ENCODE data around the gene SEC16A.

Gene SEC16A

DNA sequence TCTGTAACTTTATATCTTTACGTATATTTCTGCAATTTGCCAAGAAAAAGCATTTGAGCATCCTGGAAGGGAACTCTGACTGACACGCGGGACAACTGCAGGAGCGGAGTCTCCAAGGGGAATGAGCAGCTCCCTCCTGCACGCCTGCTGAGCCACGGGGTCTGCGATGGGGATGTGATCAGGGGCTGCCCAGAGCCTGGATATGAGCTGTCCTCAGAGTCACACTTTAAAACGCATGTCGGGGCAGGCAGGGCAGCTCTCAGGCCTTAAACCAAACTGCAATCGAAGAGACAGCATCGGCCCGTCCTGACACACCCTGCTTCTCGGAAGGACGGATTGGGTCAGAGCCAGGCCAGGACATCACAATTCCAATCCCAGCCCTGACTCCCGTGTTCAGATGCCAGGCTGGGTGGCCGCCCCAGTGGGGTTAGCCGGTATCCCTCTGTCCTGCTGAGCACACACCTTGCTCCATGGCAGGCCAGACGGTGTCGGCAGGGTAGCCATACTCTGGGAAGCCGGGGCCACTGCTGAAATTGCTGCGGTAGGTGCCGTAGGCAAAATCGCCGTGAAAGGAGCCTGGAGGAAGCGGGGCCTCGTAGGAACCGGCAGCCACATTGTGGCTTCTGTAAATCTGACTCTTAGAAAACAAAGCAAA, 17.2 kb downstream of the SEC16A start:
- no peak for DNase-seq

DNA sequence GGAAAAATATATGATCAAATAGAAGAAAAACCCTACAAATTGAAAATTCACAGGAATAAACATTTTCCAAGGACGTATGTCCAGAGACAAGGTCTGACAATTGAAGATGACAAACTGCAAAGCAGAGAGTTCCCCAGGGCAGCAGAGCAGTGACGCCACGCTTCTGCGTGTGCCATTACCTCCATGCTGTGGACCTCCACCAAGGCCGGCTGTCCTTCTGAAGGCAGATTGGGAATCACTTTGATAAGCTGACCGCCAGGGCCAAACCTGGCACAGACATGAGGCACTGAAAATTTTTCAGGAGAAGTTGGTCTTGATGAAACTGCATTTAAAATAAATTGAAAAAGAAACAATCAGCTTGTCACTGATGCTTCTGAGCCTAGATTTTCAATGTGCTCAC, 18.6 kb downstream of the SEC16A start:
- no peak for DNase-seq

DNA sequence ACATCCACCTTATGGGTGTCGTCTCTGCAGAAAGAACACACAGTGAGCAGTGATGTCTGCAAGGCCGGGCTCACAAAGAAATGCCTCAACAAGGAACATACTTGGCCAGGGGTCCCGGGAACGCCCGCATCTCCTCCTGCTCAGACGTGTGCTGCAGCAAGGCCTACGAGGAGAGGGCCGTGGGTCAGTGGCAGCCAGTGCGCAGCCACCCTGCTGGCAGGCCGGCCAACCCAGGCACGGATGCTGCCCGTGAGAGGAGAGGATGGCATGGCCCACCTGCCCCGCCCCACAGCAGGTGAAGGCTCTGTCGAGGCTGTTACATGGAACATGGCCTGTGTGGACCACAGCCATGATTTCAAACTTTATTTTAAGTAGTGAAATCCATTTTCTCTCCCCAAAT, 19.3 kb downstream of the SEC16A start:
- DNase-seq: no peak

DNA sequence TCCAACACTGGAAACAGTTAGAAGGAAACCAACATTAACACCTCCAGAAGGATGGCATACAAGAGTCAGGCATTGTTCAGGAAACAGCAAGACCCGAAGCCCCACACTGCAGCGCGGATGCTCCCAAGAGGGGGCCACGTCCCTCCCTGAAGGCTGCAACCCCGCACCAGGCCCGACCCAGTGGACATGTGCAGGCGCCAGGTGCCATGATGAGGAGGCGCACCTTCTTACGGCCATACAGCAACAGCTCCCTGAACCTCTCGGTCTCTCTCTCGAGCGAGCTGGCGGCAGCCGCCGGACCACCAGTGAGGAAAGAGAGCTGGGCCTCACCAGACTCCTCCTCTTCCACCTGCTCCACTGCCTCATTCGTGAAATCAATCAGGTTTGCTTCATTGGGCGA, 20.2 kb downstream of the SEC16A start:
- DNase-seq: no peak

DNA sequence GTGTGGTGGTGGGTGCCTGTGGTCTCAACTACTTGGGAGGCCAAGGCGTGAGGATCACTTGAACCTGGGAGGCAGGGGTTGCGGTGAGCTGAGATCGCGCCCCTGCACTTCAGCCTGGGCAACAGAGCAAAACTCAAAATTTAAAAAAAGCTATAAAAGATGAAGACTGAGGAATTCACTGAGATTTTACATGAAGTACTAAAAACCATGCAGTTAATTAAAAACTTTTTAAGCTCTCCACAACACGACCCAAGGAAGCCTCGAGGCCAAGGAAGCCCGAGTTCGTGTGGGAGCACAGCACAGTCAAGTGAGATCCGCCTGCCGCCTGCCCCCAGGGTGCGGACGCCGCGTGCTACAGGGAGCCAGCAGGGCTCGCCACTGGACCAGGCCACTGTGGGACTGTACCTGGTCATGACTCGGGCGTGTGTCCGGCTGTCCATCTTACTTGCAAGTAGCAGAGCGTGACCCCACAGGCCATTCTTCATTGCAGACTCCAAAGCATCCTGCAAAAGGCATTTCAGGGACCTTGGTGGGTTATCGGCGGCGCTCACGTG, 22.0 kb downstream of the SEC16A start:
- no peak for DNase-seq

DNA sequence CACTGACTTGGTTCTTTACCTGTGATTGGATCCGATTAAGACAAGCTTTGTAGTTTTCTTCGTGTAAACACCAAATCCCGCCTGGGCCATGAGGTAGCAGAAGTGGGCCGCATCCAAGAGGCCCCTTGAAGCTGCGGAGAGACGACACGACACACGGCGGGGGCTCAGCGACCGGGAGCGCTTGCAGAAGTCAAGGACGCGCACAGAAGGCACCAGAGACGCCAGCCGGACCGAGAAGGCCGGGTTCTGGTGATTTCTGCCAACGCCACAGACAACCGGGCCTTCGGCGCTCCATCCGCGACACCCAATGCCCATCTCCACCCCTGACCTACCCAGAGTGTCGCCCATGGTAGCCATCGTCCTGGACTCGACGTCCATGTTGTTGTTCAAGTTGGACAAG, 23.4 kb downstream of the SEC16A start:
- no peak for DNase-seq

DNA sequence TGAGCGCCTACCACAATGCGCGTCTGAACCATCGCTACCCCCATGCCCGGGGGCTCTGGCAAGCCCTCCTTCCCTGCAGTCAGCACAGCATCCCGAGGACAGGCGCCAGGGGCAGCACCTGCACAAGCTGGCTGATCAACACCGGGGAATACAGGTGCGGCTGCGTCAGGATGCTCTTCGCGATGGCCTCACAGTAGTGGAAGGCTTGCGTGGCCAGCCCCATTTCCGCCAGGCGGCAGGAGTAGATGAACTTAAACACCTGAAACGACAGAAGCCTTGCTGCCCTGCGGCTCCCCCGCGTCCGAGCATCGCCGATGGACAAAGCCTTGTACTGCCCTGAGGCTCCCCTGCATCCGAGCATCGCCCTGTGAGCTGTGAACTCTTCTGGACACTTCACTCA, 25.5 kb downstream of the SEC16A start:
- no peak for DNase-seq

DNA sequence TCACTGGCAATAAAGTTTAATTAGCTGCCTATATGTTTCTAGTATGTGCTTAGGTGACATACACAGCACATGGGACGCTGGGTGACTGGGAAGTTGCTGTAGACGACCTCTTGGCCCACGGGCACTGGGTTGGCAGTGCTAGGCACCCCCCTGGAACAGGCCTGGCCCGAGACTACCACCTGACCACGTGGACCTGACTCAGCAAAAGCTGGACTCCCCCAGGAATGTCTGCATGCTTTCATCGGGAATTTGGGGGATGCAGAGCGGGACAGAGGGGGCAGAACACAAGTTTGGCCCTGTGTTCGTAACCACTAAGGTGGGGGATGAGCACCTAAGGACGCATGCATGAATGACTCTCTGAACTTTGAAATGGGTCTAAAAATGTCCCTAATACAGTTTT, 26.6 kb downstream of the SEC16A start:
- DNase-seq: no peak

DNA sequence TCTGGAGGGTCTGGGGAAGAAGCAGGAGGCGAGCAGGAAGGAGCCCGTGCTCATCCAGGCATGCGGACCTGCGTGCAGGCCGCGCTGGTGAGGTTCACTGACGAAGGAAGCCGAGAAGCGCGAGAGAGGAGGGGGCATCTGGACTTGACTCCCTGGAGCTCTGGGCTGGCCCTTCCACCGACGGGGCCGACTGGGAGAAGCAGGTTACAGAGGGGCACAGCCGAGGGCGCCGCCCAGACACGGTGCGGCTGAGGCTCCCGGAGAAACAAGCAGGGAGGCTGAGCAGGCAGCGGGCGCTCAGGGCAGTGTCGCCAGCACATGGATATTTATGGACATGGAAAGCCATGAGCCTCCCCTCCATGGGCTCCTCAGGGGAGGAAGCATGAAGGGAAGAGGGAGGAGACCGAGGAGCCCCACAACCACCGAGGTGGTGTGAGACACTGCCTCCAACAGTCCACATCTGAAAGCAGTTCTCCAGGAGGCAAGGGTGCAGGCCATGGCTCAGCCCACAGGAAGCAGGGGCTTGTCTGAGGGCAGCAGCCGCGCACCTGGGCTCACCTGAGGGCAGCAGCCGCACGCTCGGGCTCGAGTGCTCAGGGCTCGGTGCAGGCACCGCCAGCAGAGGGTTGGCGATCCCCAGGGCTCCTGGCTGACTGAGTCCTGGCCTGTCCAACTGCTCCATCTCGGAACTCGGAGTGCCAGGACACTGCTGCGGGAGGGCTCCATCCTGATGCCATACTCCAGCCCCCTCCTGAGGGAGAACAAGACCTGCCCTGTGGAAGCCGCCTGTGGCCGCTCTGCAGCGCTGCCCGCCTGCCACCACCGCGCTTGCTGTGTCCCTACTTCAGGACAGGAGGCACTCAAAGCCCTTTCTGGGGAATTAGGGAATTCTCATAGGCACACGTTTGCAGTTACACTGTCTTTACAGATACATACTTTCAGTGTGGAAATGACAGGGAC, 27.5 kb downstream of the SEC16A start:
- DNase-seq: no peak

DNA sequence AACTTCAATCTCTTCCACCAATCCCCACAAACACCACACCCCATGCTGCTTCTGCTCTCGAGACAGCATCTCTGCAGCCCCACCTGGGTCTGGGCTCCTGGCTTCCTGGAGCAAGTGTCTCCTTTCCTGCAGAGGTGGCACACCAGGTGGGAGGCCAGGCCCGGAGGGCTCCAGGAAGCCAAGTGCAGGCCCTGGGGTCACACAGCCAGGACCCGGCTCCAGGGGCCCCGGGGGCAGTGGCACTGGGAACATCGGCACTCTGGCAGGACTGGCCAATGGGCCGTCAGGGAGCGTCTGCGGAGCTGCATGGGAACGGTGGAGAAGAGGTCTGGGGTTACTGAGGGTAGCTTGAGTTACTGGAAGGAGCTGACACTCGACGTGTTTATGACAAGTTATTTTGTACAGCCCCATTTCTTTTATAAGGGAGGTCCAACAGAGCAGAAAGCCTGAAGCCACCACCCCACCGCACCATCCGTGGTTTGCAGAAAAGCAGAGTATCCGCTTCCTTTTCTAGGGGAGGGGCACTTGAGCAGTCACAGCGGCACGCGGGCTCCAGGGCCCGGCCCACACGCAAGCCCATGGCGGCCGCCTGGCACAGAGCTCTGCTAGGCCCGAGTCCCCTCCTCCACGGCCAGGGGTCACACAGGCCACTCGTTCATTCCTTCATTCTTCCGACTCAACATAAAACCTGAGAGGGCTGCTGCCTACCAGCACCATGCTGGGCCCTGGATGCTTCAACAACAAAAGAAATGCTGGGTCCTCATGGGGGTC, 28.6 kb downstream of the SEC16A start:
- no peak for DNase-seq

DNA sequence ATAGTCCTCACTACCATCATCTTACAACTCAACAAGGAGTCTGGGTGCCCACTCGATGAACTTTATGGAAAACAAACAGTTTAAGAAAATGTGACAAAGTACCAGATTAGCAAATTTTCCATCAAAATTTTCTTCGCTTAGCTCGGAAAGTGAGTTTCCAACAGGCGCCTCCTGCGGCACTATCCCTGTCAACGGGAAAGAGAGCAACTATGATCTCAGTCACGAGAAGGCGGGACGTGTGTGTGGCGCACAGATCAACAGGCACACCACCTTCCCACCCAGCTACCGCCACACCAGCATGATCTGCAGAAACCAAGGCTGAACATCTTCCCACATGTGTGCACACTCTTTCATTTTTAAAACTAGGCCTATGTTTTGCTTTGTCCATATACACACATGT, 29.5 kb downstream of the SEC16A start:
- DNase-seq: no peak

DNA sequence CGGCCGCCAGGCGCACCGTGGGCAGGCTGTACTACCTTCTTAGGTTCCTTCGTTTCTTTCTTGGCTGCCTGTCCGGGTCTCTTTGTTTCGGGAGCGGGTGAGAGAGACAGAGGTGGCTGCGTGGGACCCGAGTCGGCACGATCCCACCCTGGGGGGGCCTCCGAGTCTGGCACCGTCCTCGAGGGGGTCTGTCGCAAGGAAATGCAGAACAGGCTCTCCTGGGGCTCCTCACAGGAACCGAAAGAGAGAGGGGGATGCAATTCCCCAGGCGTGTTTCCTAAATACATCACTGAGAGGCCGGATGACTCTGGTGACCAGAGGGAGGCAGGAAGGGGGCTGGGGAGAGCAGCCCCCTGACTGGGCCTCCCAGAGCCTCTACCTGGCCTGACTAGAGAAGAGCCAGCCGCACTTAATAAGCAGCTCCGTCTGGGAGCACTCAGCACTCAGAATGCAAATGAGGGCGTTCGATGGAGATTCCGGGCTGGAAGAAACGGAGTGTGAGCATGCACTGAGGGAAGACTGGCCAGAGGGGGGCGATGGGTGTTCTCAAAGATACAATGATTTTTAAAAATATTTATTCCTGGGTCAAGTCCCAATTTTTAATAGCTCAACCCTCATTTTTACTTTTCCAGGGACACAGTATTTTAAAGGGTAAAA, 31.5 kb downstream of the SEC16A start:
- peak; percentile 29 for DNase-seq

DNA sequence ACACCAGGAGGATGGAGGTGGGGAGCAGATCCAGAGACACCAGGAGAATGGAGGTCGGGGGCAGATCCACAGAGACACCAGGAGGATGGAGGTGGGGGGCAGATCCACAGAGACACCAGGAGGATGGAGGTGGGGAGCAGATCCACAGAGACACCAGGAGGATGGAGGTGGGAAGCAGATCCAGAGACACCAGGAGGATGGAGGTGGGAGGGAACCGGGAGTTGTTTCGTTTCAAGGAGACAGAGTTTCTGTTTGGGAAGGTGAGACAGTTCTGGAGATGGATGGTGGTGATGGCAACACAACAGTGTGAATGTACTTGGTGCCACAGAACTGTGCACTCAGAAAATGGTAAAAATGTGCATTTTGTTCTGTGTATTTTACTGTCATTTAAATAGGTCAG, 34.2 kb downstream of the SEC16A start:
- no peak for DNase-seq

DNA sequence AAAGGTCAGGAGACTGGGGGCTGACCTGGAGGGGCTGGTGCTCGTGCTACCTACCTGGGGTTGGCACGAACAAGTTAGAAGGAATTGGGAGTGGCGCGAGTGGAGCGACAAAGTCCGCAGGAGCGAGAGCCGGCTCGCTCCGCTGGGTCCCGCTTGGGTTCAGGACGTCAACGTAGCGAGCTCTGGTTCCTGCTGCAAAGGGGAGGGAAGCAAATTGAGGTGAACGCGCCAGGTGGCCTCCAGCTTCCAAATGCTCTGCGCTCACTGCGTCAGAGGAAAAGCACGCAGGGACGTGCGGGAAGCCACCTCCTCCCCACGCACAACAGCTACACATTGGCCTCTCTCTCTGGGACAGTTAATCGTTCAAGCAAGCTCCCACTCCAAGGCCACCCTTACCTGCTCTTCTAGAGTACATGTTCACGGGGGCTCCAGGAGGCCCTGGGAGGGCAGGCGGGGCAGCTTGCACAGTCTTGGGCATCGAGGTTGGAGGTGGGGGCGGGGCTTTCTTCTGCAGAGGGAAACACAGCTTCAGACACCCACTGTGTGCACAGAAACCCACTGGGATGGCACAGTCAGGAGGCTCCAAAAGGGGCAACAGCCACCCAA, 35.6 kb downstream of the SEC16A start:
- DNase-seq: no peak

DNA sequence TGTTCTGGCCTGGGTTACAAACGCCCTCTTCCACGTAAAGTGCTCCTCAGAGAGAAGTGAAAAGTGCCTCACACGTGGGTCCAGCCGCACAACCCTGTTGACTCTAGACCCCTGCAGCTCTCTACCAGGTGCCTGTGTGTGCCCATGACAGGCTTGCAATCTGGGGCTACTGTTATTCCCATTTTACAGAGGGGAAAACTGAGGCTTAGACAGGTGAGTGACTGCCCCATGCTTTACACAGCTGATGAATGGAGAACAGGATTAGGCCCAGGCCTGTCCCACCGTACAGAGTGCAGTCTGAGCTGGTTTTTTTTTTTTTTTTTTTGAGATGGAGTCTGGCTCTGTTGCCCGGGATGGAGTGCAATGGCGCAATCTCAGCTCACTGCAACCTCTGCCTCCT, 37.0 kb downstream of the SEC16A start:
- no peak for DNase-seq

DNA sequence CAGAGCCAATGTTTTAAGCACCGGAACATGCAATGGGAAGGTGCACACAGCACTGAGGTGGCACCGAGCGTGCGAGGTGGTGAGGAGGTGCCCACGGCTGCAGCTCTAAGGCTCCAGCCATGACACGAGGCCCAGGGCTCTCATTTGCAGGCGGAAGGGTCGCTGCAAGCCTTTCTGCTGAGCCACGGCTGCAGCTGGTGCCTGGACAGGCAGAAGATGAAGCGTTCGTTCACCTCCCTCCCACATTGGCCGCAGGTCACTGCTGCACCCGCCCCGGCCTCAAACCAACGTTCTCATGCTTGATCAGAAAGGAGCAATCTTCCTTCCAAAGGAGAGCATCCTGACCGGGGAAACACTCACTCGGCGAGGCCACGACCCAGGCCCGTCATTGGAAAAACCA, 38.7 kb downstream of the SEC16A start:
- no peak for DNase-seq

DNA sequence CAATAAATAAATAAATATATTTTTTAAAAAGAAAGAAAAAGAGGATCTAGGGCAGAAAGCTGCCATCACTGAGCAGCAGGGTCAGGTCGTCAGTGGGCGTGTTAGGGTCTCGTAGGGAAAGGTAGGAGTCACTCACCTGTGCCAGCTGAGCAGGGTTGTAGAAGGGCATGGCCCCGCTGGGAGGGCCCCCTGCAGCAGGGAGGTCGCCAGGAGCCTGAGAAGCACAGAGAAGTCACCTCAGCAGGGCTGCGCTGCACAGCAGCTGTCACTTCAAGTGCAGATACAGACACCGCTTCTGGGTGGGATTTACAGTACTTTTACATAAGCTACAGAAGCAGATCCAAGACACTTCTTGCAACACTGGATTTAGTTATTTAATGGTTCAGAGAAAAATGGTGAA, 39.2 kb downstream of the SEC16A start:
- no peak for DNase-seq

DNA sequence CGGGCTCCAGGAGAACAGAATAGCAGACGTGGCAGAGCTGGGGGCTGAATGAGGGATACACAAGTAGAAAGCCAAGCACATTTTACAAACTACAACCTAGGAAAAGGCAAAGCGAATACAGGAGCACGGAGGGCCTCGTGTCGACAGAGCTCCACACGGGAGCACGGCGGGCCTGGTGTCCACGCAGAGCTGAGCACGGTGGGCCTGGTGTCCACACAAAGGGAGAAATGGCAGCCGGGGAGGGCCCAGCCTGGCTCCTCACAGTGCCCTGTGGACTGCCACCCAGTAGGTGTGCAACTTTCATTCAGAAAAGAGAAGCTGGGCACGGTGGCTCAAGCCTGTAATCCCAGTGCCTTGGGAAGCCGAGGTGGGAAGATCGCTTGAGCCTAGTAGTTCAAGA, 39.8 kb downstream of the SEC16A start:
- no peak for DNase-seq

DNA sequence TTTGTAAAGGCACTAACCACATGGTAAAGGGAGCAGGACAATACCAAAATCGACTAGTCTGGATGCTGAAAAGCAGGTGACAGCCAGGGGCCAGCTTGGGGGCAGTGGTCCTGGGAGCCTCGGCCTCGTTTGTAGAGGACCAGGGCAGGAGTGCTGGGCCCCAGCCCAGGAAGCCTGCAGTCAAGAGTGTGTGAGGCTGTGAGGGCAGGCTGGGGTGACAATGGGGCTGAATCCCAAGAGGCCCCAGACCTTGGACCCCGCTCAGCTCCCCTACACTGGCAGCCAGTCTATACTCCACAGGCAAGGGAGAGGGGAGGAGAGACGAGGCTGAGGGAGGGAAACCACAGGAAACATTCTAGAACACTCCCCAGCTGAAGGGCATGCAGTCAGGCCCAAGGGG, 40.6 kb downstream of the SEC16A start:
- DNase-seq: no peak

DNA sequence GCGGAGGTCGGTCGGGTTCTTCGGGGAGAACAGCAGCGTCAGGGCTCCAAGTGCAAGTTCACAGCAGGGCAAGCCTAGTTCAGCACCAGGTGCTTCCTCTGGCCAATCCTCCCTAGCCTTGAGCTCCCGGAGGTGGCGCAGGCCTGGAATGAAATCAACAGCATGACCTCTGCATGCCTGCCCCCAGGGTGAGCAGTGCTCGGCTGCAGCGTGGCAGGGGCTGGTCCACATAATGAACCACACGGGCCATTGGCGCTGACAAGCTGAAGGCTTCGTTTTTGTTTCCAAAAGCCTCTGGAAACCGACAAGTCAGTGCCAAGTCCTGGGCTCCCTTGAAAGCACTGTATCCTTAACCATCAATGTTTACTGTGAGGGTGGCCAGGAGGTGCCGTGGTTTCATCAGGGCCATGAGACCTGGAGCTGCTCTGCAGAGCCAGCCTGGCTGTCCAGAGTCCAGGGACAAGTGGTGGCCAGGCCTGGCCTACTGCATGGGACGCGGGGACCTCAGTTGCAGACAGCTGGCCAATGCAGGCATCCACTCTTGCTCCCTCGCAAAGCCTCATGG, 41.1 kb downstream of the SEC16A start:
- no peak for DNase-seq

DNA sequence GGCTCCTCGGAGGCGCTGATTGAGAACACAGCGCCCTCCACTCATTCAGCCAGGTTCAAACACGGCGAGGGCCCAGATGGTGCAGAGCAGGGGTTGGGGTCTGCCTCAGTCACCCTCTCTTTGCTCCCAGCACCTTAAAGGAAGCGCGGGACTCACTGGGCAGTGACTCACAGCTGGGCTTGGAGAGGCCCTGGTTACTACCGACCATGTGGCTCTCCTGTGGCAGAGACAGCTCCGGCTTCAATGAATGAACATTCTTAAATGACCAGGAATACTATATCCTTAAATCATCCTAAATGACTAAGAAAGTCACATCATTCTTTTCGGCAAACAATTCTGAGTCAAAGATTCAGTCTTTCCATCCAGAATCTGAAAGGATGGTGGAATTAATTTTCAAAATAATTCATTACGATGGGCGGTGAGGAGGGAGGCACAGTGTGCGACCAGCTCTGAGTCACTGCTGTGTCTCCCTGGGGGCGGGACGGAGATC, 41.6 kb downstream of the SEC16A start:
- DNase-seq: no peak
